ENCODE measurements around the gene KCNIP1.

KCNIP1 gene

GRCh38 chr5:170554521-170555267 is 50.9 kb downstream of the KCNIP1 start:
- no peaks in the 10 kb centered on the region for H3K4me1 ChIP-seq
- H3K9me3 ChIP-seq, result no peaks in the 10 kb centered on the region
- peak; percentile 38 for DNase-seq
- TF ChIP-seq CTCF (IDR thresholded peaks at IDR 0.05; ENCODE audit: low read depth, low read length), result no peak
- no peaks in the 10 kb centered on the region; the same call in 1 of the 2 replicates for H3K27me3 ChIP-seq
- H3K4me3 ChIP-seq (ENCODE audit: low read depth, low read length), result no peak overlapping the region
- no peaks in the 10 kb centered on the region for H3K36me3 ChIP-seq

- Histone ChIP-seq H3K36me3 (no peaks in the 10 kb centered on the region), H3K27me3 (no peaks in the 10 kb centered on the region; the same call in none of the 2 replicates), H3K4me1 (no peaks in the 10 kb centered on the region), H3K4me3 (ENCODE audit: low read depth, low read length) (no peak overlapping the region), H3K9me3 (no peaks in the 10 kb centered on the region)
- TF ChIP-seq CTCF (IDR thresholded peaks at IDR 0.05; ENCODE audit: low read depth, low read length), result no peak
- DNase-seq, result no peak
These were observed 53.5 kb downstream of the KCNIP1 start for GRCh38 chr5:170557314-170557713.

- peaks cover 7% of the 10 kb centered on the region for H3K27me3 ChIP-seq
- no peaks in the 10 kb centered on the region for H3K36me3 ChIP-seq
- H3K9me3 ChIP-seq, result no peaks in the 10 kb centered on the region
- H3K4me1 ChIP-seq, result no peaks in the 10 kb centered on the region
- no peak for DNase-seq
- no peak overlapping the region for H3K4me3 ChIP-seq (ENCODE audit: low read depth, low read length)
- no peak for TF ChIP-seq CTCF (IDR thresholded peaks at IDR 0.05; ENCODE audit: low read depth, low read length)
These were observed 55.5 kb downstream of the KCNIP1 start for GRCh38 chr5:170559296-170559695.

- no peaks in the 10 kb centered on the region for H3K36me3 ChIP-seq
- H3K4me3 ChIP-seq (ENCODE audit: low read depth, low read length), result no peak overlapping the region
- DNase-seq, result no peak
- no peaks in the 10 kb centered on the region for H3K9me3 ChIP-seq
- H3K4me1 ChIP-seq, result no peaks in the 10 kb centered on the region
- H3K27me3 ChIP-seq, result peaks cover 7% of the 10 kb centered on the region
- no peak for TF ChIP-seq CTCF (IDR thresholded peaks at IDR 0.05; ENCODE audit: low read depth, low read length)
These were observed 57.1 kb downstream of the KCNIP1 start for GRCh38 chr5:170560938-170561337.

GRCh38 chr5:170562166-170562874 is 58.5 kb downstream of the KCNIP1 start:
- no peaks in the 10 kb centered on the region for H3K9me3 ChIP-seq
- peaks cover 7% of the 10 kb centered on the region for H3K27me3 ChIP-seq
- no peak for TF ChIP-seq CTCF (IDR thresholded peaks at IDR 0.05; ENCODE audit: low read depth, low read length)
- H3K36me3 ChIP-seq, result no peaks in the 10 kb centered on the region
- no peaks in the 10 kb centered on the region for H3K4me1 ChIP-seq
- no peak overlapping the region for H3K4me3 ChIP-seq (ENCODE audit: low read depth, low read length)
- DNase-seq, result no peak

GRCh38 chr5:170562875-170563228 is 59.0 kb downstream of the KCNIP1 start:
- no peak for TF ChIP-seq CTCF (IDR thresholded peaks at IDR 0.05; ENCODE audit: low read depth, low read length)
- Histone ChIP-seq H3K4me3 (ENCODE audit: low read depth, low read length) (no peak overlapping the region), H3K4me1 (no peaks in the 10 kb centered on the region), H3K36me3 (no peaks in the 10 kb centered on the region), H3K9me3 (no peaks in the 10 kb centered on the region), H3K27me3 (peaks cover 7% of the 10 kb centered on the region)
- DNase-seq, result no peak

Data from BE2C (cell line).